Activated CD4-positive, alpha-beta T cell treated with anti-CD3 and anti-CD28 coated beads for 24 hours (primary cell): ENCODE measurements around the gene KDR.

Source experiments
- DNase-seq, 2 donors: peaks; one replicate each; pipeline ENCODE4 v3.0.0-alpha.2; 2020; ENCODE audit warnings: low read depth in 2 of 2

KDR gene

DNA sequence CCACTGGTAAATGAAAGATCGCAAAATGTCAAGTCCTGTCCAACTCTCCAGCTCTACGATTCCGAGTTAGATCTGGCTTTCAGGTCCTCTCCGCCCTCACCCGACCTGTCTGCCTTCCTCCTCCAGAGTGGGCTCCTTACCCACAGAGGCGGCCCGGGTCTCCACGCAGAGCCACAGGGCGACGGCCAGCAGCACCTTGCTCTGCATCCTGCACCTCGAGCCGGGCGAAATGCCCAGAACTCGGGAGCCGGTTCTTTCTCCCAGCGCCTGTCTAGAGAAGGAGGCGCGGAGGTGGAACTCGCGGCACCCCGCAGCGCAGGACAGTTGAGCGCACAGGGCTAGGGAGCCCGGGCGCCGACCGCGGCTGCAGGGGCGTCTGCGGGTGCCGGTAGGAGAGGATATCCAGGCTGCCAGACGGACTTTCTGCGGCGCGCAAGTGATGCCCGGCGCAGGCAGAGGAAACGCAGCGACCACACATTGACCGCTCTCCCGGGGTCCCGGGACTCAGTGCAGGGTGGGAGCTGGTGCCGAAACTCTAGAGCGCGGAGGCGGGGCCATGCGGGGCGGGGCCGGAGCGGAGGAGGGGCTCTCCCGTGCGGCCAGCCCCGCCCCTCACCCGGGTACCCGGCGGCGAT lies at the start of gene KDR:
Gene KDR (minus strand): TSS at position 509 of the 635 bp plus-strand sequence. CDS start 302 bp downstream, at position 207.
- DNase-seq = no peak

GRCh38 chr4:55173580-55173979 lies 48.2 kb upstream of the KDR start:
- no peak for DNase-seq

DNA sequence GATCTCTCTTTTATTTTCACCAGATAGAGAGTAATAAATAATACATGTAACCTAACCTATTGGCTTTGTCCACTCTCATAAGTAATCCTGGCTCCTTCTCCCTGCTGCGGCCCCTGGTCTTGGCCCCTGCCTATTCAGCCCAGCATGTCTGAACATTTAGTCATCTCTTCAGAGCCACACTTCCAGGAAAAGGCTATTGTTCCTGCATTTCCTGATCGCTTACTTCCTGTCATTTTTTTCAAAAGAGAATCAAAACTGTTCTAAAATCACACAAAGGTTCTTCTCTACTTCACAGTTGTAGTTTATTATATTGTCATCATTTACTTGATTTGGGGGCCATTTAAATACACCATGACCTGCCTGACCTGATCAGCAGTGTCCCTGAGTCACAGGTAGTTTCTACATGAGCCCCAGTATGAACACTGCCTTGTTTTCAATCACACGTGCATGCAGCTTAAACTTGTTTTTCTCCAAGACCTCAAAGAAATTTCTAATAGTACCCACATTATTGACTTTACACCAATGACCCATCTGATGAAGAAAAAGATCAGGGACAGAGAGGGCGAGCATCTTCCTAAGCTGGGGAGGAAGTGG lies 47.4 kb upstream of the KDR start:
- no peak for DNase-seq

- no peak for DNase-seq
Observed at GRCh38 chr4:55170462-55170861, 45.1 kb upstream of the KDR start.

- DNase-seq = no peak
Observed at GRCh38 chr4:55169352-55169961, 44.1 kb upstream of the KDR start.

GRCh38 chr4:55162396-55162795 lies 37.0 kb upstream of the KDR start:
- no peak for DNase-seq

GRCh38 chr4:55161739-55162138 lies 36.3 kb upstream of the KDR start:
- DNase-seq = no peak

GRCh38 chr4:55159851-55160250 lies 34.5 kb upstream of the KDR start:
- no peak for DNase-seq

- no peak for DNase-seq
Observed at GRCh38 chr4:55158957-55159356, 33.6 kb upstream of the KDR start.

GRCh38 chr4:55157559-55158277 lies 32.3 kb upstream of the KDR start:
- no peak for DNase-seq

- DNase-seq = no peak
Observed at GRCh38 chr4:55154933-55155332, 29.5 kb upstream of the KDR start.

- no peak for DNase-seq
Observed at GRCh38 chr4:55154290-55154880, 29.0 kb upstream of the KDR start.

GRCh38 chr4:55143858-55144257 lies 18.5 kb upstream of the KDR start:
- no peak for DNase-seq

DNA sequence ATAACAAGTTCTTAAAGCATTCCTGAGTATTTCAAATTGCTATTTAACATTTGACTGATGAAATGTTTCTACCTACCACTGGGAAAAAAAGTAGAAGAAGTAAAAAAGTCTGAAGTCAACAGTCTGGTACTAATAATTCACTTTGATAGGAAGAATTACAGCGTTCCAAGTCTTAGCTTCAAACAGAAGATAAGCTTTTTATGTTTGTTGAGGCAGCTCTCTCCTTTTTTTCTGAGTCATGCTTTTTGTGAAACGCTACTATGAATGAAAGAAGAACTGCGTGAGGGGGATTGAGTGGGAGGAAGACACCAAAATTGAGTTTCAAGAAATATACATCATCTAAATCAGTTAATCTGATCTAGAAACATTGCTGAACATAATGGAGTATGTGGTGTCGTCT lies 13.0 kb upstream of the KDR start:
- no peak for DNase-seq

GRCh38 chr4:55136634-55137033 lies 11.2 kb upstream of the KDR start:
- DNase-seq = no peak

DNA sequence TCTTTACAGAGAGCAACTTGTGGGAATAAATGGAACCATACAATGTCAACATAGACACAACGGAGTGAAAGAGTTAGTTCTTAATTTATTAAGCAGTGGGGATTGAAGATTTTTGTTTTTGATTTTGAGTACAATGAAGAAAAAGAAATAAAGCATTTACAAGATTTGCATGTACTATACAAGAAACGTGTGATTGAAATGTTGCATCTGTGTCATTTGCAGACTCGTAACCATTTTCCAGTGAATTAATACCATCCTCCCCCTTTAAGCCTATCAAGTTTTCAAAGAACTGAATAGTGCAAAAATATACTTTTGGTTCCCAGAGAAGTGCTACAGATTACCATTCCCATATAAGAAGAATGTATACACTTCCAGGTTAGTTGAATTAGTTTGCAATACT lies 8.6 kb upstream of the KDR start:
- no peak for DNase-seq

- no peak for DNase-seq
Observed at GRCh38 chr4:55132775-55133174, 7.4 kb upstream of the KDR start.

DNA sequence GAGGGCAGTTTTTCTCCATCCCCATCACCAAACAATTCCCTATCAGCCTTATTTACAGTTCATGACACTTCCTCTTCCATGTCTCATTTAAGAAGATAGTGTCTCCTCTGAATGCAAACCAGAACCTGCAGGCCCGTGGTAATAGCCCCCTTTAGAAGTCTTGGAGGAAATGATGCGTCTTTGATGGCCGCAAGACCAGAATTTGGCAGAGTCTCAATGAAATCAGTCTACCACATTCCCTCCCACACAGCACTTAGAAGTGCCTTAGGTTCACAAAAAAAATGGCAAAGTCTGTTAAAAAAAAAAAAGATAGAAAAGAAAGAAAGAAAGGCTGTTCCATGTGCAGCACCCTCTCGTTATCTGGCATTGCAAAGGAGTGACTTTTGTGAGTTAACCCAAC lies 2.1 kb upstream of the KDR start:
- no peak for DNase-seq

DNA sequence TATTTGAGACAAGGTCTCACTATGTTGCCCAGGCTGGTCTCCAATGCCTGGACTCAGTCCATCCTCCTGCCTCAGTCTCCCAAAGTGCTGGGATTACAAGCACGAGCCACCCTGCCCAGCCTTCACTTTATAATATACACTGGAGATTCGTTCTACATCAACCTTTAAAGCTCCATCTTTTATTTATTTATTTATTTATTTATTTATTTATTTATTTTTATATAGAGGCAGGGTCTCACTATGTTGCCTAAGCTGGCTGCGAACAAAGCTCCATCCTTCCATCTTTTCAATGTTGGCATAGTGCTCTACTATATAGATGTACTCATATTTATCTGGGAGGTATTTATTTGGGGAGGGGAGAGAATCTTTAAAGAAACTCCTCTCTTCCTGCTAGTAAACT lies 1.7 kb upstream of the KDR start:
- no peak for DNase-seq

- DNase-seq = no peak
Observed at GRCh38 chr4:55125763-55126541, 557 bp upstream of the KDR start.

GRCh38 chr4:55124322-55125076 lies 896 bp downstream of the KDR start:
- no peak for DNase-seq
